HUDEP-2 (cell line): ENCODE data around the gene ST6GALNAC5.

Source experiments
- DNase-seq, 76 experiments: peaks; one replicate each; lab custom pipeline; 2025; ENCODE audit not compliant: unreplicated experiment in 76 of 76; lab: John Stamatoyannopoulos, UW

Gene ST6GALNAC5

DNA sequence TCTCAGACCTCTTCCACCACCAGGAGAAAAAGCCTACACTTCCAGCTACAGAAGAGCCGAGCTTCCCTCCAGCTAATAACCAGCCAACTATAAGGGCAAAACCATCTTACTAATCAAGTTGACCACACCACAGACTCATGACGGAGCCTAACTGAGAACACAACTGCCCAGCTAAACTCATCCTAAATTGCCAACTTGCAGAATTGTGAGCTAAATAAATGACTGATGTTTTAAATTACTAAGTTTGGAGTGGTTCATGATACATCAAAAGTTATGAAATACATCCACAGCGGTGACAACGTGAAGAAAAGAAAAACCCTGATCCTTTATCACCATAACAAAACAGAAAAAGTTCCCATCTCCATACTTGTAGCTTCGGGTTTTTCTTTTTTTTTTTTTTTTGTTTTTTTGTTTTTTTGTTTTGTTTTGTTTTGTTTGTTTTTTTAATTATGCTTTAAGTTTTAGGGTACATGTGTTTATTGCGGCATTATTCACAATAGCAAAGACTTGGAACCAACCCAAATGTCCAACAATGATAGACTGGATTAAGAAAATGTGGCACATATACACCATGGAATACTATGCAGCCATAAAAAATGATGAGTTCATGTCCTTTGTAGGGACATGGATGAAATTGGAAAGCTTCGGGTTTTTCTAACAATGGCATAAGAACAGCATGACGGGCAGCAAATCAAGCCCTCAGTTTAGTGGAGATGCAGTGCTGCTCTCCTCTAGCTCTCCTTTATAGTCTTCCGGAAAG, 229.4 kb downstream of the ST6GALNAC5 start:
- no peak for DNase-seq

DNA sequence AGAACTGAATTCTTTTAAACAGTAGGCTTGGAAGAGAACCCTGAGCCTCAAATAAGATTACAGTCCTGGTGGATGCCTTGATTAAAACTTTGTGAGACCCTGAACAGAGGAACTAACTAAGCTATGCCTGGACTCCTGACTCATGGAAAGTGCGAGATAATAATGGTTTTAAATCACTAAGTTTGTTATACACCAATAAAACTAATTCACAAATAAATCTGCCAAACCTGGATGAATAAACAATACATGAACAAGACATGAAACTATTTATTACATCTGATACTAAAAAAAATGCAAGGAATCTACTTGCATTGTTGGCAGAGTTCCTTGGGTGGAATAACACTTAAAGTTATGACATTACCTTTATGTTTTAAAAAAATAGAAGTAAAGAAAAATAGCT, 233.6 kb downstream of the ST6GALNAC5 start:
- no peak for DNase-seq

DNA sequence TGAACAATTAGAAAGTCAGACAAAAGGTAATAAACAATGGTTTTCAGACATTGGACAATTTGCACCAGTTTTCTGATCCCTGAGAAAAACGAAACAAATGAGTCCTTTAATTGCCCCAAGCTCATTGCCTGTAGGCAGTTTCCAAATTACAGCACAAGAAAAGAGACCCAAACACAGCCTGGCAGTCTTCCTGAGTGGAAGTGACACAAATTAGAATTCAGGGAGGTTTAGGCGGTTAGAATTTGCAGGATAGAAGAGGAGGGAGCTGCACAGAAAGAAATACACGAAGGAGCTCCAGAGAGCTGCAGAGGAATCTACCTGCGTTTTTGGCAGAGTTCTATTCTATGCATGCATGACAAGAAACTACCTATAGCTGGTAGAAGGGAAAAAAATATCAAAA, 236.2 kb downstream of the ST6GALNAC5 start:
- no peak for DNase-seq

DNA sequence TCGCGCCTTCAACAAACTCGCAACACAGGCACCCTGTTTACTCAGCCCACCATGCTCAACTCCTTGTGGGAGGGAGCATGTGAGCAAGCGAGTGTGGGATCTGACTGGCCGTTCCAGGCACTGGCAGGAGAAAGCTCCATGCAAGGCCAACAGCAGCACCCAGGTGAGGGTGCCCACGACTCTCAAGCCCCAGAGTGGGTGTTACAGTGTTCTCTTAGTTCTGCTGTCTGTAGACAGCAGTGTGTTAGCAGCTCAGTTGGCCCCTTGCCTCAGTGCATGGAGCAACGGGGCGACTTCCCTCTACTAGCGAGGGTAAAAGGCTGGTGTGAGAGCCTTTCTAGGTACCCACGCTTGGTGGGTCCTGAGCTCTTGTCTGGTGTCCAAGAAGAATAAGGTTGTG, 237.4 kb downstream of the ST6GALNAC5 start:
- DNase-seq = no peak
